AG04450 (cell line): ENCODE data around the gene ABT1. TPM values are rescaled to one million over a fixed set of nuclear protein-coding genes. Genes with fewer than 3 reads are reported as not detected.

ENCODE experiments used
- CTCF ChIA-PET: fragments of 300-600, 350-600 bp; formaldehyde crosslinking; extraction: SDS; loops from one replicate; lab custom pipeline; 2022; ENCODE audit warnings: antibody characterized with exemption, inconsistent platforms; lab: Charles Lee
- POLR2A ChIA-PET: fragments of 350-600 bp; formaldehyde crosslinking; extraction: SDS; loops from one replicate; lab custom pipeline; 2021; ENCODE audit warnings: antibody characterized with exemption, inconsistent platforms; lab: Yijun Ruan, JAX
- DNase-seq: peaks from one replicate; pipeline ENCODE4 v3.0.0-alpha.2; 2011; ENCODE audit warnings: low read depth, low spot score
- H3K27ac ChIP-seq: one replicate; pipeline ENCODE4 v1.5.1; 2012; ENCODE audit warnings: low read depth, low read length, control low read depth
- H3K27me3 ChIP-seq: one replicate; pipeline ENCODE4 v1.6.0; 2012; ENCODE audit warnings: low read length; ENCODE audit not compliant: control insufficient read depth, insufficient read depth
- H3K4me3 ChIP-seq: 2 replicates; pipeline ENCODE4 v1.5.1; 2011; ENCODE audit warnings: mild to moderate bottlenecking, low read depth, low read length, control low read depth
- H3K9me3 ChIP-seq: 2 replicates; pipeline ENCODE4 v1.5.1; 2012; ENCODE audit warnings: low read length; ENCODE audit not compliant: control insufficient read depth, insufficient read depth
- CTCF ChIP-seq: IDR thresholded peaks from 2 replicates; pipeline ENCODE4 v1.5.1; 2011; ENCODE audit warnings: low read depth, low read length, control low read depth, inconsistent platforms
- polyA plus RNA-seq: library from polyadenylated mRNA; depleted of rRNA; stranded (reverse); fragments of >200 nt; gene quantifications from 2 replicates; pipeline ENCODE4 v1.2.3, GENCODE V29; 2011

The ABT1 gene
- polyA plus RNA-seq, 1 experiment = 12.8 TPM

GRCh38 chr6:26597389-26597766, 625 bp downstream of the ABT1 start:
- TF ChIP-seq CTCF = no peak
- CTCF ChIA-PET = no interaction called here
- no peak overlapping the region for H3K27ac ChIP-seq

GRCh38 chr6:26597821-26598220, 1.1 kb downstream of the ABT1 start:
- Histone ChIP-seq H3K4me3 (peak overlapping the region; percentile 99), H3K27ac (no peak overlapping the region), H3K27me3 (no peaks in the 10 kb centered on the region), H3K9me3 (no peaks in the 10 kb centered on the region; the same call in 1 of the 2 replicates)
- DNase-seq = no peak
- POLR2A ChIA-PET = no interaction called here
- no peak for TF ChIP-seq CTCF
- CTCF ChIA-PET = no interaction called here

More at GRCh38 chr6:26597389-26597766, 625 bp downstream of the ABT1 start:
- no peaks in the 10 kb centered on the region for H3K27me3 ChIP-seq
- POLR2A ChIA-PET = no interaction called here
- no peaks in the 10 kb centered on the region; the same call in 1 of the 2 replicates for H3K9me3 ChIP-seq
- H3K4me3 ChIP-seq = peak overlapping the region; percentile 99
- DNase-seq = no peak

GRCh38 chr6:26598267-26598666, 1.5 kb downstream of the ABT1 start:
- Histone ChIP-seq H3K4me3 (no peak overlapping the region; the same call in 1 of the 2 replicates), H3K9me3 (no peaks in the 10 kb centered on the region; the same call in 1 of the 2 replicates), H3K27me3 (no peaks in the 10 kb centered on the region), H3K27ac (no peak overlapping the region)
- ChIA-PET CTCF (no interaction called here), POLR2A (no interaction called here)
- TF ChIP-seq CTCF = no peak
- no peak for DNase-seq

- DNase-seq = no peak
- H3K27ac ChIP-seq = no peak overlapping the region
- no peaks in the 10 kb centered on the region; the same call in 1 of the 2 replicates for H3K9me3 ChIP-seq
- H3K4me3 ChIP-seq = no peak overlapping the region
- H3K27me3 ChIP-seq = no peaks in the 10 kb centered on the region
- no peak for TF ChIP-seq CTCF
- ChIA-PET POLR2A (no interaction called here), CTCF (no interaction called here)
Observed at GRCh38 chr6:26599134-26599533, 2.4 kb downstream of the ABT1 start.

- CTCF ChIA-PET = interaction anchor here (1.1 kb wide), 1 partner anchor 528 kb away, joined by 6 read pairs; no protein-coding TSS in a partner anchor
Observed at GRCh38 chr6:26599591-26599990, 2.8 kb downstream of the ABT1 start.

More at GRCh38 chr6:26599591-26599990, 2.8 kb downstream of the ABT1 start:
- Histone ChIP-seq H3K27ac (no peak overlapping the region), H3K4me3 (no peak overlapping the region), H3K9me3 (no peaks in the 10 kb centered on the region; the same call in 1 of the 2 replicates), H3K27me3 (no peaks in the 10 kb centered on the region)
- POLR2A ChIA-PET = no interaction called here
- DNase-seq = no peak
- no peak for TF ChIP-seq CTCF
